Mononuclear cell (primary cell): Measurements from ENCODE around the gene CD36. TPM values are rescaled to one million over a fixed set of nuclear protein-coding genes. Genes with fewer than 3 reads are reported as not detected.

Experiments used
- H3K27me3 ChIP-seq: 2 replicates; pipeline ENCODE4 v1.6.0; 2011; ENCODE audit warnings: low read length, control low read depth; ENCODE audit not compliant: insufficient read depth
- H3K4me1 ChIP-seq: 2 replicates; pipeline ENCODE4 v1.5.1; 2011; ENCODE audit warnings: mild to moderate bottlenecking, low read length, control low read depth; ENCODE audit not compliant: insufficient read depth
- H3K4me3 ChIP-seq: 2 replicates; pipeline ENCODE4 v1.5.1; 2011; ENCODE audit warnings: mild to moderate bottlenecking, low read length, moderate library complexity
- H3K9me3 ChIP-seq: 2 replicates; pipeline ENCODE4 v1.5.1; 2011; ENCODE audit warnings: low read depth, mild to moderate bottlenecking, control low read depth, low read length
- total RNA-seq: library from RNA; depleted of rRNA; stranded (reverse); fragments of >200 nt; gene quantifications from one replicate; pipeline ENCODE4 v1.2.3, GENCODE V29; 2012

CD36 gene
- total RNA-seq, 1 donor = 364 TPM

DNA sequence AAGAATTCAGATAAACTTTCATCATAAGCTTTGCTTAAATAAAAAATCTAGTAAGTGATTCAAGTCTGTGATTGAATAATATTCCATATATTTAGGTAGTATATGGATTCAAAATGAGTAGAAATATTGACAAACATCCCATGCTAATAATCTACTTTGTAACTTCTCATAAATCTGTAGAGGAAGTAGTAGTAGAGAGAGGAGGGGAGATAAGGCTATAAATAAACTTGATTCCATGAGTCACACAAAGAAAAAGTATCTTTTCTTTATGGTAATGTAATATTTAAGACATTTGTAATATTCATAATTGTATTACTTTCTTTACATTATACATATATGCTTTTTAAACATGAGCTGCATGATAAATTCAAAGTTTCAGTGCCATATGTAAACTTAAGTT, 25.6 kb upstream of the CD36 start:
- H3K4me1 ChIP-seq = peaks cover 17% of the 10 kb centered on the region
- H3K27me3 ChIP-seq = no peaks in the 10 kb centered on the region
- H3K4me3 ChIP-seq = no peak overlapping the region
- no peaks in the 10 kb centered on the region for H3K9me3 ChIP-seq

DNA sequence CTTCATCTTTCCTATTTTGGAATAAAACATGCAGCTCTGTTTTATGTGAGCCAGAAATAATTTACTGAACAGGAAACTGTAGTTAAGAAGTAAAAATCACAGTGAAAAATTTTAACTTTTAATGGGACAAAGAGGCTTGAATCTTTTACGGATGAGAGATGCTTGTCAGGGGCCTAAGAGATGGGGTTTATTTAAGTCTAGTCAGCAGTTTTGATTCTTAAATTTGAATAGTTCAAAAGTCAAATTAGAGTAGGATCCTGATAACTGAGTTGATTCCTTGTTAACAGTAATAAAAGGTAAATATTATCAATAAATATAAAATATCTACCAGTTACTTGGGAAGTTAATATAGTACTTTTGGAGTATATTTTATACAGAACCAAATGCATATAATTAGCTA, 24.9 kb upstream of the CD36 start:
- no peaks in the 10 kb centered on the region for H3K27me3 ChIP-seq
- no peaks in the 10 kb centered on the region for H3K9me3 ChIP-seq
- H3K4me3 ChIP-seq = no peak overlapping the region
- peaks cover 23% of the 10 kb centered on the region for H3K4me1 ChIP-seq

DNA sequence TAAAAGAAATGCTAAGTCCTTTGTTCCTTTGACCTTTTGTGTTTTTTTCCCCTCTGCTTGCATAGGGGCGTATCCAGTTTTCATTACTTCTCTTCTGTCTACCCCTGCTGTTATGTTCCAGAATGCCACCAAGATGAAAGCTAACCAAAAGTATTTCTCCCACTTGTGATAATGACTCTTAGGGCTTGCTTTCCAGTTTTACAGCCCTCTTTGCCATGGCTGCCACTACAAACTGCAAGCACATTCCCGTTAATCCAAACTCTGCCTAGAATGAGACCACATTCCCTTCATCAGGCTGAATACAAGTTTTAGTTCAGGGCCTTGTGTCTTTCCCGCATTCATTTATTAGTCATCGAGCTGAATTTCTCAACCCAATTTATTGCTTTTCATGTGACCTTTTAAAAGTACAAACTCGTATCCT, 23.6 kb upstream of the CD36 start:
- Histone ChIP-seq H3K4me1 (peaks cover 35% of the 10 kb centered on the region), H3K27me3 (no peaks in the 10 kb centered on the region), H3K4me3 (no peak overlapping the region), H3K9me3 (no peaks in the 10 kb centered on the region)

DNA sequence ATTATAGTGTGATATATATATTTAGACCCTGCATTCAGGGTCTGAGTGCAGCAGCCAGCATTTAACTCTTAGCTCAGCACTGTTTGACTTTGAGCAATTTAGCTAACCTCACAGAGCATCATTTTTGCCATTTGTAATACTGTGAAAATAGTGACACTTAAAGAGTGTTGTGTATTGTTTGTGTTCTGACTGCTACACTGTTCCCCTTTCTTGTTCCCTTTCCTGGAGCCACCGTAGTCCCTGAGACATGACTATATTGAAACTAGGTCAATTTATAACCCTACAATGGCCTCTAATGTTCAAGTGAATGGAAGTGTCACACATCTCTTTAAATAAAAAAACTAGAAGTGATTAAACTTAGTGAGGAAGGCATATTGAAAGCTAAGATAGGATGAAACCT, 20.3 kb upstream of the CD36 start:
- Histone ChIP-seq H3K4me1 (peaks cover 53% of the 10 kb centered on the region), H3K4me3 (no peak overlapping the region)

DNA sequence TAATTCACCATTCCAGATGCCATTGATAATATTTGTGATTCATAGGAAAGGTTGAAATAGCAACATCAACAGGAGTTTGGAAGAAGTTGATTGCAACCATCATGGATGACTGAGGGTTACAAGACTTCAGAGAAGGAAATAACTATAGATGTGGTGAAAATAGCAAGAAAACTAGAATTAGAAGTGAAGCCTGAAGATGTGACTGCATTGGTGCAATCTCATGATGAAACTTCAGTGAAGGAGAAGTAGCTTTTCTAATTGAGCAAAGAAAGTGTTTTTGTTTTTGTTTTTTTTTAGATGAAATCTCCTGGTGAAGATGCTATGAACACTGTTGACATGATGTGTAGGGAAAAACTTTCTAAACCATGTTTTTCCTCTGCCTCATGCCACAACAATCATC, 18.7 kb upstream of the CD36 start:
- H3K4me3 ChIP-seq = no peak overlapping the region
- peaks cover 56% of the 10 kb centered on the region for H3K4me1 ChIP-seq
- no peaks in the 10 kb centered on the region for H3K27me3 ChIP-seq
- no peaks in the 10 kb centered on the region for H3K9me3 ChIP-seq

More for the DNA sequence above, 20.3 kb upstream of the CD36 start:
- no peaks in the 10 kb centered on the region for H3K27me3 ChIP-seq
- H3K9me3 ChIP-seq = no peaks in the 10 kb centered on the region

DNA sequence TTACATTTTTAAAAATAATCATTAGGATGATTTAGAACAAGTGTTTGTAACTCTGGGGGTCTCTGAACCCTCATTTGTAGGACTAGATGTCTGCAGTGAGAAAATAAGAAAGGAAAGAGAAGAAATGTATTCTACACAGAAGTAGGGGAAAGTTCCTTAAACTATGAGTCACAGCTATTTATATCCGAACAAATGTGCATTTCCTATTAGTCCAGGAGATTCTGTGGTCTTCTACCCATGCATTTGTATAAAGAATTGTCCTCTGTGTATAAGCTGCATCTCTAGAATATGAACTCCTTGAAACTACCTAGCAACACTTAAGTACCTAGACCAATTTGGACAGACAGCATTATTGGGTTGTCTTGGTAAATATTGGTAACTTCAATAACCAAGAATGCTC, 15.9 kb upstream of the CD36 start:
- Histone ChIP-seq H3K4me3 (no peak overlapping the region), H3K4me1 (peaks cover 46% of the 10 kb centered on the region), H3K27me3 (no peaks in the 10 kb centered on the region), H3K9me3 (no peaks in the 10 kb centered on the region)

DNA sequence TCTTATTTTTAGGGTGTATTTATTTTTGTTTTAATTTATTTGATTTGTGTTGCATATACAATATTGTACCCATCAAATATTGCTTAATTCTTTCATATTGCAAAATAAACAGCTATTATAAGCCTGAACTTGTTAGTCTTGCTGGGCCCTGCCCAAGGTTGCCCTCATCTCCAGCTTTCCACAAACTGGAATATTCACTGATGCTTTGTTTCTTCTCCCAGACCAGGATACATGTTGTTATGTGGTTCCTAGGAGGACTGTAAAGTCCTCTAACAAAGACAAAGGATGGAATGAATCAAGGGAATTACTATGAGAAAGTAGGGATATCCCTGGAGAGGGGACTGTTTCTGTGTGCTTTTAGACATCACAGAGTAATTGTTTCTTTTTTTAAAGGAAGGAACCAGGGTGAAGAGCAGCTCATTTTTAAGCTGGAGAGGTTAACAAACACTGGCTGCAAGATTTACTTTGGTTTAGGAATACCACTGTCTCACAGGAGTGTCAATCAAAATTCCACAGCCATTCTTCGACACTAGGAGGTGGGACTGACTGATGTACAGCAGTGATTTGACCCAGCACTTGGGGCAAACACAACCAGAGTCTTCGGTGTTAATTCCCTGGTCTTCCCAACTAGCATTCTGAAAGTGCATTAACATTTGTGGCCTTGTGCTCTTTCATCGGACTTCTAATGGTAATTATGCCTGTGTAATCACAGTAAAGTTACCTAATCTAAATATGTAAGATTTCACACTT, 14.8 kb upstream of the CD36 start:
- H3K27me3 ChIP-seq = no peaks in the 10 kb centered on the region
- no peak overlapping the region for H3K4me3 ChIP-seq
- H3K4me1 ChIP-seq = peaks cover 35% of the 10 kb centered on the region
- no peaks in the 10 kb centered on the region for H3K9me3 ChIP-seq

DNA sequence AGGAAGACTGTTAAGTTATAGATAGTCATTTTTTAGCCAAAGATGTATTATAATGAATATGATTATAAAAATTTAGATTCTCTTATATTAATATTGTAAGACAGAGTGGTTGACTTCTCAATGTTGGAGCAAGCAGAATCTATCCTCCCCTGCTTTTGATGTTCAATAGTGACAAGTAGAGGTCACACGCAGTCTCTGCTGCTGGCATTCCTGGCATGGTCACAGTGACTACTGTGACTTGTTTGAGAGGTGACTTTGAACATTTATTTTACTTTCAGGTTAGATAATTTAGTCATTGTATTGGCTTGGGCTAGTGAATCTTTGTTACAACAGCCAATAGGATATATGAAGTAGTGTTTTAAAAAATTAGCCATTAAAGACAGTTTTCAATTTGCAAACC, 13.7 kb upstream of the CD36 start:
- no peaks in the 10 kb centered on the region for H3K9me3 ChIP-seq
- H3K4me1 ChIP-seq = peaks cover 24% of the 10 kb centered on the region
- H3K27me3 ChIP-seq = no peaks in the 10 kb centered on the region
- no peak overlapping the region for H3K4me3 ChIP-seq

DNA sequence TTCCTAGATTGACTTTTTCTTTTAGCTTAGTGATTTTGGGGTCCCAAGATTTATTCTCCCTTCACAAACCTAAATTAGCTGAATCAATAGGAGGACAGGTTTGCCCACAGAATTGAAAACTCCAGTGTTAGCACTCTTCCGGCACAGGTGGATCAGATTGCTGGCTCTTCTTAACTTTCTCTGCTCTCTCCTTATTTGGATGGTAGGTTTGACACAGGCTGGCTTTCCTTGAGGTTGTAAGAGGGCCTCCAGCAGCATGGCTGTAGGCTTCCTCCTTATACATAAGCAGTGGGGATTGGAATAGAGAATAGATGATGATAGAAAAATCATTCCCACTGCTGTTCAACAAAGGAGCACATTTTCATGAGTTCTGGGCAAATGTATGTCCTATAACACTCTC, 9.4 kb upstream of the CD36 start:
- Histone ChIP-seq H3K9me3 (no peaks in the 10 kb centered on the region), H3K4me3 (no peak overlapping the region), H3K4me1 (peaks cover 5% of the 10 kb centered on the region), H3K27me3 (no peaks in the 10 kb centered on the region)

DNA sequence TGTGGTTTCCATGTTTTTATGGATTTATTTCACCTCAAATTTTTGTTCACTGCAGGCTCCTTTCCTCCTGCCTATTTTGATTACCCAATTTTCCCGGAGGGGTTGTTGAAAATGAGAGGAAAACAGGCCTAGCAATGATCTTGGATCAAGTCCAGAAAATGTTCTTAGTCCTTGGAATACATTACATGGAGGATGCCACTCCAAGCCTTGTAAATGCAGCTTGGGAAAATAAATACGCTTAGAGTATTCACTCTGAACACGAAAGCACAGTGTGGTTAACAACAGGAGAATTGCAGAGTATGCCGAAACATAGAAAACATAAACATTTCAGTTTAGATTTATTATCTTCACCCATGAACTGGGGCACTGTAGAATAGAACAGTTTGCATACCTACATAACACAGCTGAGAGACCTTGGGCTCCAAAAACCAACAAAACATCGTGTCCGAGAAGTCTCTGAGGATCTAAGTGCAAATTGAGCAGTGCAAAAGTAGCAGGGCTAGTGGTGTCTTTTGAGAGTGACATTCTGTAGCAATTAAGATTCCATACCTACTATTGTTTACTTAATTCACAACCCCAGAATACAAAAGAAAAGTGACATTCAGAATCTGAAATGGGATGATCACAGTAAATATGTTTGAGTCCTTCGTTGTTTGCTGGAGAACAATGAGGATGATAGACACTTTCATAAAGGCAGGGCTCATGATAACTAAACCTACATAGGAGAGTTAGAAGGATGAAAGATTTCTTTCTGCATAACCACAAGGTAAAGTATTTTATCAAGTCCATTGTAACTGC, 7.6 kb upstream of the CD36 start:
- Histone ChIP-seq H3K4me3 (no peak overlapping the region), H3K9me3 (no peaks in the 10 kb centered on the region), H3K4me1 (peaks cover 15% of the 10 kb centered on the region), H3K27me3 (no peaks in the 10 kb centered on the region)

DNA sequence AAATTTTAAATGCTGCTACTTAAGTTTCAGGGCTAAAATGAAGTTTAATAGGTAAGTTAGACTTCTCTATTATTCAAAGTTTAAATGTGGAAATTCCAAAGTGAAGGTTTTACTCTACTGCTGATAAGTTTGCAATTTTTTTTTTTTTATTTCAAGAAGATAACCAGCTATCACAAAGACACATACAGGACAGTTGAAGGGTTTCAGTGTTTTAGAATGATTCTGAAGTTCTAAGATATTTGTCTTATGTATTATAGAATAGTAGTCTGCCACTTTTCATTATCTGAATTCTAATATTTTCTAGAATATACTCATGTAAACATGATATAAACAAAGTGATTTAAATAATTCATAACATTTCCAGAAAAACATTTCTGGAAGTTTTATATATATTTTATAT, 7.0 kb upstream of the CD36 start:
- H3K27me3 ChIP-seq = no peaks in the 10 kb centered on the region
- H3K4me1 ChIP-seq = peaks cover 19% of the 10 kb centered on the region
- no peaks in the 10 kb centered on the region for H3K9me3 ChIP-seq
- no peak overlapping the region for H3K4me3 ChIP-seq

DNA sequence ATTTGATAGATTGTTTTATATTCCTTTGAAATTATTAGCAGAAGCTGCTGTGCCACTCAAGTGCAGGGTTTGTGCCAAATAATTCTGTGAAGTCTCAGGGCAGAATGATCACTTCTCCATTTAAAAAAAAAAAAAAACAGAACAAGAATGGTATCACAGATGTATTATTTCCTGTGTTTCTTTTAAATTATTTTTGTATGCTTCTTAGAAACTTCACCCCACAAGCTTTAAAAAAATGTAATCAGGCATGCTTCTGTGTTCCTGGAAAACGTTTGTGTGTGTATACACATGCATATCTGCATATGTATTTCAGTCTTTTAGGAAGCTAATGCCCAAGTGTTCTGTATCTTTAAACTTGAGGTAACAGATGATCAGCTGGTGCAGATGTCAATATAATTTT, 6.3 kb upstream of the CD36 start:
- H3K4me3 ChIP-seq = no peak overlapping the region
- no peaks in the 10 kb centered on the region for H3K27me3 ChIP-seq
- H3K4me1 ChIP-seq = peaks cover 23% of the 10 kb centered on the region
- H3K9me3 ChIP-seq = no peaks in the 10 kb centered on the region

DNA sequence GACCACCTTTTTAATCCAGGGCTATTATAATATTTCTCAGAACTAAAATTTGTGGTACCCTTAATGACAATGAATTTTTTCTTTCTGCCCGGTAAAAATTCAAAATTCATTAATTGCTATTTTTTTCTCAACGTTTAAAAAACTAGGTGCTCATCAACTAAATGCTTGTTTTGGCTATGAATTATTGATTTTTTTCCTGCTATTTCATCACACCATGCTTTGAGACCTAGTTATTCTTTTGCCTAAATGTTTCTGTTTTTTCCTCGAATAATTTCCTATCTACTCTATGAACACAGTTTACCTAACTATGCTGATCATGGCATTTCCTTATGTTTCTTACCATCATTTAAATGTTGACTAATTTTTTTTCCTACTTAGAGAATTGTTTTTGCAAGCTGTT, 5.6 kb upstream of the CD36 start:
- Histone ChIP-seq H3K27me3 (no peaks in the 10 kb centered on the region), H3K4me1 (peaks cover 29% of the 10 kb centered on the region), H3K9me3 (no peaks in the 10 kb centered on the region), H3K4me3 (no peak overlapping the region)

DNA sequence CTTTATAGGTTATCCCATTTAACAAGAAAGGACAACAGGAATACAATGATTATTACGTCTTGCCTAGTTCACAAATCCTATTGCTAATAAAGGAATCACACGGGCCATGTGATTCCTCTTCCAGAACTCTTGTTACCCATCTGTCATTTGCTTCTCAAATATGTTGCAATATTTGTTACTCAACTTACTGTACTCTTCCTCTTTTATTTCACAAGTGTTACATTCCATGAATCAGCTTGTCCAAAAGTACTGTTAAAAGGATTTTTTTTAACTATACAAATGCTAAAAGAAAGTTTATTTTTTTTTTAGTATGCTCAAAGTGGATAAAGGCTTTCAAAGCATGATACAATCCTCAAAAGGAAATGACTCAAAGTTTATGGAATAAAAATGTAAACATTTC, 3.9 kb upstream of the CD36 start:
- Histone ChIP-seq H3K9me3 (no peaks in the 10 kb centered on the region), H3K4me3 (no peak overlapping the region), H3K4me1 (peaks cover 29% of the 10 kb centered on the region), H3K27me3 (no peaks in the 10 kb centered on the region)

DNA sequence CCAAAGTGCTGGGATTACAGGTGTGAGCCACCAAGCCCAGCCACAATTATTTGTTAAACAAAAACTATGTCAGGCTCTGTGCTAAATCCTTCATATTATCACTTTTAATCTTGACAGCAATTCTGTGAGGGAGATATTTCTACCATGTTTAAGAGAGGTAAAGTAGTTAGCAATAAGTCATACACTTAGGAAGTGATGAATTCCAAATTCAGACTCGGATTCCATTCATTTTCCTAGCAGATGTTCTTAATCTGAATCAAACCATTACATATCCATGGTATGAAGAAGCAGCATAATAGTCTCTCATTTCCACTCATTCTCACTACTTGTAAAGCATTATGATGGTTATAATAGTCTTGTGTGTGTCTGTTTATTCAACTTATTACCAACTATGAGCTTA, 2.9 kb upstream of the CD36 start:
- Histone ChIP-seq H3K4me3 (no peak overlapping the region), H3K9me3 (no peaks in the 10 kb centered on the region), H3K27me3 (no peaks in the 10 kb centered on the region), H3K4me1 (peaks cover 29% of the 10 kb centered on the region)

DNA sequence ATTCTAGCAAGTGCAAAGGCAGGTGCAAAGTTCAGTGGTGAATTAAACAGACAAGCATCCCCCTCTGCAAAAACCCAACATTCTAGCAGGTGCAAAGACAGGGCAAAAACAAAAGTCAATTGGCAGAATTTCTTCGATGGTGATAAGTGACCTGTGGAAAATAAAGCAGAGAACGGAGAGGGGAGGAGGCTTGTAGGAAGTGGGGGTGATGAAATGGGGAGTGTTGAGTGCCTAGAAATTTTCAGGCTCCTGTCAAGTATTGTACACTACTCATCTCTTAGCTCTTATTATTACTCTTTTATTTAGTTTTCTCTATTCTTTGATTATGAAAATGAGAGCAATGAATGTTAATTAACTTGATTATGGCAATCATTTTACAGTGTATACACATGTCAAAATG, 2.4 kb upstream of the CD36 start:
- peaks cover 29% of the 10 kb centered on the region for H3K4me1 ChIP-seq

More for the DNA sequence above, 2.4 kb upstream of the CD36 start:
- H3K4me3 ChIP-seq = no peak overlapping the region
- no peaks in the 10 kb centered on the region for H3K27me3 ChIP-seq
- H3K9me3 ChIP-seq = no peaks in the 10 kb centered on the region
